NCI-H510A (cell line): ENCODE results near the gene APH1B.

ENCODE experiments used
- DNase-seq: peaks from one replicate; lab custom pipeline; 2025; lab: John Stamatoyannopoulos, UW

Gene APH1B

DNA sequence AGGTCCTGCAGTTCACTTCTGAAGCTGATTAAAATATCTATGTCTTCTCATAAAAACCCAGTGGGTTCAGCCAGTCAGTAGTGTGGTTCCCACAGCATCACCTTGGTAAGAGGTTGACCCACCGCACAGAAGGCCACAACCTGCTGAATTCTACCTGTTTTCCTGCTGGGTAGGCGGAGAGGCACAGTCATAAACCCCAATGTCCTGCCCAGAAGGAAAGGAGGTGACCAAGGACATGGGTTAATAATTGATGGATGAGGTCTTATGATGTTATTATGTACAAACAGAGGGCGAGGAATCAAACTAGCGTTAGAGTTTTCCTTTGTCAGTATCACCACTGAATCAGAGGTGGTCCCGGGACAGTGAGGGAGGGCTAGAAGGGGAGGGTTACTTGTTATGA is 76.5 kb downstream of the APH1B start:
- DNase-seq, result no peak

DNA sequence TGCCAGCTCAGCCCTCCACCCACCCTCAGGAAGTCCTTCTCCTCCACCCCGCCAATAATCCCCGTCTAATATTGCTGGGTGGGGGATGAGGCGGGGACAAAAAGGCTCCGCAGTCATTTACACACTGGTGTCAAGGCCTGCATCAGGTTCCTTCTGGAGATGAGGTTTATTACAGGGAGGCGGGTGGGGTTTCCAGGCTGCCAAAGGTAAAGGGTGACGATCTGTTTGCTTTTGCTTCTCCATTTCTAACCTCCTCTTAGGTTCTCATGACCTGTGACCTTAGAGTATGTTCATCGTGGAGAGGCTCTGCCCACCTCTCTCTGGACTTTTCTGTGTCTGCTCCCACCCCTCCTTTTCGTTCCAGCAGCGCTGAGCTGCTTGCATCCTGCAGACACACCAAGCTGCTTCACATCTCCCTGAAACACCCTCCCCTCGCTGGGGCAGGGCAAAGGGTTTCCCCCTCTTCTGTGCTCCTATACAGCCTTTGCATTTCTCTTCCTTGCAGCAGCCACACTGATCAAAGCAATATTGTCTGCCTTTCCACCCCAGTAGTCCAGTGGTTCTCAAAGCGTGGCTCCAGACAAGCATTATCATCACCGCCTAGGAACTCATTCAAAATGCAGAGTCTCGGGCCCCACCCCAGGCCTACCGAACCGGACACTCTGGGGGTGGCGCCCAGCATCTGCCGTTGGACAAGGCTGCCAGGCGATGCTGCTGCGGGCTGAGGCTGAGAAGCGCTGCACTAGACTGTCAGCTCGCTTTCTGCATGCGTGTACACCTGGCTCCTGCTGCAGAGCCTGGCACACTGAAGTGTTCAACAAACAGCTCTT is 77.6 kb downstream of the APH1B start:
- DNase-seq, result no peak

DNA sequence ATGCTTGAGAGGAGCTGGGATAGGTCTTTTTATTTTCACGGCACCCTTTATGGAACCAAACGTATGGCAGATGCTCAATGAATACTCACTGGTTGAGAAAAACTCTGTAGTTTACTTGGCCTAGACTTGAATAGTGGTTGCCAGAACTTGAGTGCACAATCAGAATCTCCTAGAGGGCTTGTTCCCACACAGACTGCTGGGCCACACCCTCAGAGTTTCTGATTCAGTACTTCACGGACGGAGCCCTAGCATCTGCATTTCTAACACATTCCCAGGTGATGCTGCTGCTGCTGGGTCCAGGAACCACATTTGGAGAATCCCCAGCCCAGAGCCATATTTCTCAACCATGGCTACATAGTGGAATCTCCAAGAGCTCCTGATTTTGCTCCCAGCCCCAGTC is 79.7 kb downstream of the APH1B start:
- DNase-seq, result no peak

DNA sequence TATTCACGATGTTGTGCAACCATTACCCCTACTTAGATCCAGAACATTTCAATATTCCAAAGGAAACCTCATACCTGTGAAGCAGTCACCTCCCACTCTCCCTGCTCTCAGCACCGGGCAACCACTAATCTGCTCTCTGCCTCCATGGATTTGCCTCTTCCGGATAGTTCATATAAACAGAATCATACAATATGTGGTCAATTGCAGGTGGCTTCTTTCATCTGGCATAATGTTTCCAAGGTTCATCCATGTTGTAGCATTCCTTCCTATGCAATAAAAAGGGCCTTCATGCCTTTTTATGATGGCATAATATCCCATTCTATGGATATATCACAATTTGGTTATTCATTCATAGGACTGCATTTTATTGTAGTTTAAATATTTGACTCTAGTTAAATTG is 80.3 kb downstream of the APH1B start:
- DNase-seq, result no peak

DNA sequence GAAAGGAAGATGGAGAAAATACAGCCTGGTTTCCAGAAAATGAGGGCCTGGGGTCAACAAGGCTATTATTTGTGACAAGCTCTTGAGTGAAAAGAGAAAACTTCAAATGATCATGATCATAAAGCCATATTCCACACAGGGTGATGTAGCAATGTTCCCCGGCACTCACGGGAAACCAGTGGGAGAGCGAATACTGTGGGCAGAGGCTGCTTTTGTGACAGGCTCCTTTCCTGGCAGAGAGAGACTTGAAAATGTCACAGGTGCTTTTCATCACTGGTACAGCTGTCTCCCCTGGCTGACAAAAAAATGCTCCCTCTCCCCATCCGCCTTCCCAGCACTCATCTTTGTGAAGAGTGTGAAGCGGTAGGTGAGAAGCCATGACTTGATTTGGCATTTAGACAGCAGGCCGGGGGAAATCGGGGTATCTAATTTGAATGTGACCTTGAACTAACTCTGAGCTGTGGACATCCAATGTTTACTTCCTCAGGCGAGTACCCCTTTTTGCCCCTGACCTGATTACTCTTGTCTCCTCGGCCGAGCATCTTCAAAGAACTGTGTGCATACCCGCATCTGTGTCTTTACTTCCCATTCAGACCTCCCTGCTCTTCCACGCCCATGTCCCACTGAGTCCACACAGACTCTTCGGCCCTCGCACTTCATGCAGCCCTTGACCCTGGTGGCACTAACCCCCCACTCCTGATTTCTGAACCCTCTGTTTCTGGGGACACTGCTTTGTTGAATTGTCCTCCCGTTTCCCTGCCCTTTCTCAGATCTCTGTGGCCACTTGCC is 81.0 kb downstream of the APH1B start:
- DNase-seq, result no peak
